GM18507 (cell line): ENCODE data around the gene APCDD1L.
"Not testable (repeated sequence)": the region's sequence is repeated elsewhere in the genome, so short reads cannot be mapped to it uniquely, and the experiment has no call there.

Source experiments
- DNase-seq: peaks from one replicate; pipeline ENCODE4 v3.0.0; 2011; ENCODE audit warnings: low read depth; ENCODE audit not compliant: insufficient read length; ENCODE audit errors: extremely low spot score
- FAIRE-seq: peaks from 2 replicates; lab custom pipeline; 2011; peaks lifted over from hg19 to GRCh38; lab: Jason Lieb, UNC

APCDD1L gene

GRCh38 chr20:58546416-58546711 is 31.2 kb upstream of the APCDD1L start:
- DNase-seq (no peak), FAIRE-seq (no peak)

- FAIRE-seq (no peak), DNase-seq (no peak)
Observed at GRCh38 chr20:58545565-58546415, 30.6 kb upstream of the APCDD1L start.

GRCh38 chr20:58544891-58545290 is 29.7 kb upstream of the APCDD1L start:
- FAIRE-seq = no peak
- no peak for DNase-seq

DNA sequence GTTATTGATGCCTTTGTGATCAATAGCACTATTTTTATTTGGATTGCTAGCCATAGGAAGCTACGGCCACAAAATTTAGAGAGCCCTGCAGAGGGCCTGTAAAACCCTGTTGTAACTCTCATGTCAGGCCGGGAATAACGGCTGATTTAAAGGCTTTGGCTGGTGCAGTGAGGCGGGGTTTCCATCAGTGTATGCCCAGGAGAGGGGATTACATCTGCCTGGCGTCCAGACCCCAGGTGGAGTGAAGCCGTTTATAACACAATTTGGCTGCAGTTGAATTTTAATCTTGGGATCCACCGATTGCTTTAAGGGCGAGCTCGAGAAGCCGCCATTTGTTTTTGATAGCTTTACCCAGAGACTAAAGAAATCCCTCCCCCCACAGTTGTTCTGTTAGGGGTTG is 29.1 kb upstream of the APCDD1L start:
- FAIRE-seq = no peak

GRCh38 chr20:58543274-58543673 is 28.1 kb upstream of the APCDD1L start:
- FAIRE-seq (no peak), DNase-seq (no peak)

More for the DNA sequence above, 29.1 kb upstream of the APCDD1L start:
- no peak for DNase-seq

DNA sequence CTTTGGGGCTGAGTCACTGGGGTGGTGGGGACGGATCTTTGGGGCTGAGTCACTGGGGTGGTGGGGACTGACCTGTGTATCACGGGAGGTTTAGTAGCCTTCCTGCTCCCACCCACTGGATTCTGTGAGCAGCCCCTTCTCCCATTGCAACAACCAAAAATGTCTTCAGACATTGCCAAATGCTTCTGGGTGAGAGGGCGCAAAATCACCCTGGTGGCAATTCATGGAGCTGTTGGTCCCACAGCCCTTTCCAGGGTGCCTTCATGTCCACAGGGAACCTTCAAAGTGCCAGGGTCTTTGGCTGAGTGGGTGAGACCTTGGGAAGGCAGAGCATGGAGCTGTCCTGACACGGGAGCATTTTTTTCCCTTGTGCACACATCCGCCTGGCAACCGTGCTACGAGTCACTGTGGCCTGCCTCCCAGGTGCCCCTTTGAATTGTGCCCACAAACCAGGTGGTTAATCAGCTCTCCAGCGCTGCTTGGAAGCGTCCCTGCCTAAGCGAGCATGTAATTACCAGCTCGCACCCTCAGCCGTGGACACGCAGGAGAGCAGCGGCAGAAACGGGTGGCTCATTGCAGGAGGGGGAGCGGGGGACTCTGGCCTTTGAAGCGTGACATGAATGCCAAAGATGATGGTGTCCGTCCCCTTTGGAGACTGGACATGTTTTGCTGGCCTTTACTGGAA is 27.4 kb upstream of the APCDD1L start:
- no peak for FAIRE-seq
- no peak for DNase-seq

DNA sequence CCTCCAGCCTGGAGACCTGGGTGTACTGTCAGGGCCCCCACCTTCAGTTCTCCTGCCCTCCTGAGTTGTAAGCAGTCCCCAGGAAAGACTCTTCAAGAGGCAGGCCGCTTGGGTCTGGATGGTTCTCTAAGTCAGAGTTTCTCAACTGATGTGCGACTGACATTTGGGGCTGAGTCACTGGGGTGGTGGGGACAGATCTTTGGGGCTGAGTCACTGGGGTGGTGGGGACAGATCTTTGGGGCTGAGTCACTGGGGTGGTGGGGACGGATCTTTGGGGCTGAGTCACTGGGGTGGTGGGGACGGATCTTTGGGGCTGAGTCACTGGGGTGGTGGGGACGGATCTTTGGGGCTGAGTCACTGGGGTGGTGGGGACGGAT is 26.8 kb upstream of the APCDD1L start:
- not testable (repeated sequence) for FAIRE-seq, DNase-seq

DNA sequence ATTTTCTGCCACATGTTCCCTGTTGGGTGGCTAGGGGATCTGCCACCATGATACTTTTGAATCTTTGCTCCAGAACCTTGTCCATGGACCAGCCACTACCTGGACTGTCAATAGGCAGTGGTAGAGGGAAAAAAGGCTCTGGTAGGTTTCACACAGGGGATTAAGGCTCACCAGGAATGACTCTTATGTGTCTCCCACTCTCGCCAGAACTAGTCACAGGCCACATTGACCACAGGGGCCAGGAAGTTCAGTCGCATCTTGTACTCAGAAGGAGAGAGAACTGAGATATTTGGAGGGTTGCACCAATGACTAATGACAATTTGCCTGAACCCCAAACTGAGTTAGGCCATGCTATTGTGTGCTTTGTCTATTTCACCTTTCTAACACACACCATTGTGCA is 23.6 kb upstream of the APCDD1L start:
- DNase-seq (no peak), FAIRE-seq (no peak)

GRCh38 chr20:58537831-58538230 is 22.6 kb upstream of the APCDD1L start:
- no peak for DNase-seq
- FAIRE-seq = no peak

DNA sequence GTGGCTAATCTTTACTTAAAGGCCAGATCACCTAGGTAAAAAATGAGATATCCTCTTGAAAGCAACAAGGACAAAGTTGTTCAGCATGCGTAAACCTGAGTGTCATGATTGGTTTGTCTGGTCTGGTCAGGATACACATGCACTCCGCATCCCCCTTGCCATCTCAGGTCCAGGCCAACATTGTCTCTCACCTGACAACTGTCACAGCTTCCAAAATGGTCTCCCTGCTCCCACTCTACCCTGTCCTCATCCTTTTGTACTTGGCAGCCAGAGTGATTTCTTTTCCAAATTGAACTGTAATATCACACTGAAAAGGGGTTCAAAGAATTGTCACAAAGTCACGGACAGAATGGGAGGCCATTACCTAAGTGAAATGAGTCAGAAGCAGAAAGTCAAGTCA is 21.1 kb upstream of the APCDD1L start:
- no peak for FAIRE-seq

GRCh38 chr20:58531657-58532056 is 16.5 kb upstream of the APCDD1L start:
- FAIRE-seq (no peak), DNase-seq (no peak)

More for the DNA sequence above, 21.1 kb upstream of the APCDD1L start:
- DNase-seq = no peak

DNA sequence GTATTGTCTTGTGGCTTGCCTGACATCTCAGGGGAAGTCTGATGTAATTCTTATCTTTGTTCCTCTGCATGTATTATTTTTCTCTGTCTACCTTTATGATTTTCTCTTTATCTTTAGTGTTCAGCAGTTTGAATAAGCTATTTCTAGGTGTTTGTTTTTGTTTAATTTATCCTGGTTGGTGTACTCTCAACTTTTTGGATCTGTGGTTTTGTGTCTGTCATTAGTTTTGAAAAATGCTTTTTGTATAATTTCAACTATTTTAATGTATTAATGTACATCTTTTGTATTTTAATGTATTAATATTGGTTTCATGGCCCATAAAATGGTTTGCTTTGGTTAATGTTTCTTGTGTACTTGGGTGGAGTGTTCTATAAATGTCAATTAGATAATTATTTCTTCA is 15.9 kb upstream of the APCDD1L start:
- DNase-seq (no peak), FAIRE-seq (no peak)

GRCh38 chr20:58528412-58528811 is 13.2 kb upstream of the APCDD1L start:
- FAIRE-seq (no peak), DNase-seq (no peak)

- DNase-seq (no peak), FAIRE-seq (no peak)
Observed at GRCh38 chr20:58526411-58526810, 11.2 kb upstream of the APCDD1L start.

DNA sequence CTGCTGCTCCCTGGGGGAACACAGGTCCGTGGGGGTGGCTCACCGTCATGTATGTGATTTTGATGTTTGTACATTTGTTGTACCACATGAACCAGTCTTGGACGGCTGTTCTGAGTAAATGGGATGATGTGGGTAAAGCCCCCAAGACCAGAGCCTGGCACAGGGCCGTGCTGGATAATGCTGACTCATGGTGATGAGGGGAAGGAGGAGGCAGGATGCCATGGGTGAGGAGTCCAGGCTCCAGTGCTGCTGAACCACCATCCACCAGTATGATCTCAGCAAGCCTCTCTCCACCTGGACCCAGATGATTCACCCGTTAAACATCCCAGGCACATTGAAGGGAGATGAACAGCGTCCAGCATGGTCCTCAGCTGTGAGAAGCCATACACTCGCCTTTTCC is 9.6 kb upstream of the APCDD1L start:
- DNase-seq (no peak), FAIRE-seq (no peak)

GRCh38 chr20:58523971-58524315 is 8.7 kb upstream of the APCDD1L start:
- no peak for DNase-seq
- FAIRE-seq = no peak

DNA sequence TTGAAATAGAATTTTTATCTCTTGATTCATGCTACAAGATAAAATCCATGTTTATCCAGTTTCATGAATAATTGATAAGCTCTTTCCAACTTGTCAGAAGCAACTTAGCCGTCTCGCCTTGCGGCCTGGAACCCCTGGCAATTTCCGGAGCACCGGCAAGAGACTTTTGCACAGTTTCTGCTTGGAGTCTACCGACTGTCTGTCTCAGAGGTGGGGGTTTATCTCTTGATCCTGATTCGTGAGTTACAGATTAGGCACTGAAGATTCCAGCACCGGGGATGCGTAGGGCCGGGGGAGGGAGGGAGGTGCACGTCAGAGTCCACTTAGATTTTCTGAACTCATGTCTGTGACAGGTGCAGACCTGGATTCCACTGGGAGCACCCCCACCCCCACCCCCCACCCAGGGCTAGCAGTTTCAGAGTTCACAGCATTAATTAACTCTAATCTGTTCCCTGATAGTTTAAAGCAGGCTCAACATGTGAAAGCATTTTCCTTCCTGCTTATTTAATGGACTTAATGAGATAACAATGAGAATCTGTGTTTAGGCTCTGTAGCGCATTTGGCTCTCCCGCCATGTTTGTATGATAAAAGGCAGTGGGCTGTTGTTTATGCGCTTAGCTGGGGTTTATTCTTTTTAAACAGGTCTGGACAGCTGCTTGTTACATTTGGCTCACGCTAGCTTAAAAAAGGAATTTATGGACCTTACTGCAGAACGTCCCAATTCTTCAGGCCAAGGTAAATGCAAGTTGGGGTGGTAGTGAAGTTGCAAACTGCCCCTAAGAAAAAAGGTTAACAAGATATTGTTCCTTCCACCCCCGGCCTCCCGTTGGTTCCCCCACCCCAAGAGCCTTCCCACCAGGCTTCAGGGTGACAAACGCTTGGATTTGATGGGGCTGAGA is 8.1 kb upstream of the APCDD1L start:
- DNase-seq = no peak
- no peak for FAIRE-seq

DNA sequence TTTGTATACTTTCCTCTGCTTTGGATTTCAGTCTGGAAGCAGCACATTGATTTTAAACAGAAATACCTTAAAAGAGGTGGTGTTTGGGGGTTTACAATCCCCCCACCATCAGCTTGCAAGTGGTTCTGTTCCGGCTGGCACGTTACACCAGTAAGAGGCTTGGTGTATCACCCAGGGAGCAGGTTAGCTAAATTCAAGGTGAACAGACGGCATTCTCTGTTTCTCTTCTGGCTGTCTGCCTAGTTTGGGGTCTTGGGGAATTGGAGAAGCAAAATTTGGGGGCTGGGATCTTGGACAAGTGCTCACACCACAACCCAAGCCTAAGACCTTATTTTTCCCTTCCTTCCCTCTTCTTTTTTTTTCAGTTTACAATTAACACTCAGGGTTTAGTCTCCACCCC is 7.5 kb upstream of the APCDD1L start:
- no peak for DNase-seq
- FAIRE-seq = no peak

GRCh38 chr20:58521763-58522162 is 6.6 kb upstream of the APCDD1L start:
- DNase-seq (no peak), FAIRE-seq (no peak)

GRCh38 chr20:58519940-58520712 is 4.9 kb upstream of the APCDD1L start:
- no peak for DNase-seq
- no peak for FAIRE-seq
